GM12801 (cell line): ENCODE results near the gene FNTB.

Experiments used
- TF ChIP-seq, protein P1 (sequence below): IDR thresholded peaks from one replicate; pipeline ENCODE4 v1.5.1; 2011; ENCODE audit warnings: control low read depth; ENCODE audit not compliant: insufficient read length; ENCODE audit errors: extremely low read depth

The FNTB gene

DNA sequence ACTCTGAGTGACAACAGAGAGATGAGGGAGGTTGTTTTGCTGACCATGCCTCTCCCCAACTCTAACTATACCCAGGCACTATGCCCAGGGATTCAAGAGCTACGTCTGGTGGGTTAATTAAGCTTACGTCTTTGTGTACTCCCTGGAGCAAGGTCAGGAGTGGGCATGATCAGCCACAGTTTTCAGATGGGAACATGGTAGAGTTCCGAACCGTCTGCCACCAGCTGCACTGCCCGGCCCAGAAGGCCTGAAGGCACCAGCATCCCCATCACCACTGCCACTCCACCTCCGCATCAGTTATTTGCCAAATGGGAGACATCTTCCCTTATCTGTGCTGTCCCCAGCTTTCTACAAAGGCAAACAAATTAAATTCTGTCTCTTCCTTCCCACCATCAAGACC is 33.0 kb upstream of the FNTB start:
- TF ChIP-seq, protein P1, sequence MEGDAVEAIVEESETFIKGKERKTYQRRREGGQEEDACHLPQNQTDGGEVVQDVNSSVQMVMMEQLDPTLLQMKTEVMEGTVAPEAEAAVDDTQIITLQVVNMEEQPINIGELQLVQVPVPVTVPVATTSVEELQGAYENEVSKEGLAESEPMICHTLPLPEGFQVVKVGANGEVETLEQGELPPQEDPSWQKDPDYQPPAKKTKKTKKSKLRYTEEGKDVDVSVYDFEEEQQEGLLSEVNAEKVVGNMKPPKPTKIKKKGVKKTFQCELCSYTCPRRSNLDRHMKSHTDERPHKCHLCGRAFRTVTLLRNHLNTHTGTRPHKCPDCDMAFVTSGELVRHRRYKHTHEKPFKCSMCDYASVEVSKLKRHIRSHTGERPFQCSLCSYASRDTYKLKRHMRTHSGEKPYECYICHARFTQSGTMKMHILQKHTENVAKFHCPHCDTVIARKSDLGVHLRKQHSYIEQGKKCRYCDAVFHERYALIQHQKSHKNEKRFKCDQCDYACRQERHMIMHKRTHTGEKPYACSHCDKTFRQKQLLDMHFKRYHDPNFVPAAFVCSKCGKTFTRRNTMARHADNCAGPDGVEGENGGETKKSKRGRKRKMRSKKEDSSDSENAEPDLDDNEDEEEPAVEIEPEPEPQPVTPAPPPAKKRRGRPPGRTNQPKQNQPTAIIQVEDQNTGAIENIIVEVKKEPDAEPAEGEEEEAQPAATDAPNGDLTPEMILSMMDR = no peak

DNA sequence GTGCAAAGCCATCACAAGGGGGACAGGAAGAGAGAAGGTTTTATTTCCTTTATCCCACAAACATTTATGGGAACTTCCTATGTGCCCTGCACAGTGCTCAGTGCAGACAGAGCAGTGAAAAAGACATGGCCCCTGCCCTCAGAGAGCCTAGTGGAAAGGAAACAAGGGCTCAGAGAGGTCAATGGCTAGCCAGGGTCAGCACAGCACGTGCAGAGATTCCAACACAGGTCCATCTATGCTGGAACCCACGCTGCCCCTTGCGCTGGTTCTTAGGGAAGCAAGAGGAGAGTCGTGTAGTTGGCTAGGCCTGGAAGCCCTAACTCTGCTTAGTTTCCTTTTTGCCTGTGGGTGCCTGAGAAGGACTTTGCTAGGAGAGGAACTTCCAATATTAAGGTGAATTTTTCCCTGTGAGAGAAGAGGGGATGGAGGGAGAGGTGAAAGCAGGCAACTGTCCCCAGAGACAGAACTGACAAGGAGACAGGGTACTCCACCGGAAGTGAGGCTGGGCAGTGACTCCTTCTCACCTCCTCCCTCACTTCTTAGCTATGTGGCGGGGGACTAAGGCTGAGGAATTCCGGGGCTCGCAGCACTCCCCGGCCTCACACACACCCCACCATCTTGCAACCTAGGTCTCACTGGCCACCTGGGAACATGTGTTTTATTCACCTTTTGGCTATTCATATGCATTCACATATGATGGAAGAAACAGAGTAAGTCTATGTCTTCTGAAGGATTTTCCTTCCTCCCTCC is 32.0 kb upstream of the FNTB start:
- TF ChIP-seq, protein P1 = no peak

DNA sequence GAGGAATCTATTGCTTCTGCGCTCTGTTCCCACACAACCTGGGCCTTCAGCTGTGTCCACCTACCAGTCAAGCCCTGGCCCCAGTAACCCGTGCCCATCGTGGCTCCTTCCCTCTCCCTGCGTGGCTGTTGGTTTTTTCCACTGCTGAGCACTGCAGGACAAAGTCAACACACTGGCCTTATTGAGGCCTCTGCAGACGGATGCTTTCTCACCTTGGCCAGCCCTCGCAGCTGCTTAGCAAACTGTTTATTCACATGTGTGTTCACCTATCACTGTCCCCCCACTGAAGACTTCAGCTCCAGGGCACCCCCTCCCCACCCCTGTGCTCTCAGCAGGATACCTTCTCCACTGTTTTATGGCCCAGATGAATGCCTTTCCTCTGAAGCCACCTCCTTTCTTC is 31.4 kb upstream of the FNTB start:
- TF ChIP-seq, protein P1 = no peak

DNA sequence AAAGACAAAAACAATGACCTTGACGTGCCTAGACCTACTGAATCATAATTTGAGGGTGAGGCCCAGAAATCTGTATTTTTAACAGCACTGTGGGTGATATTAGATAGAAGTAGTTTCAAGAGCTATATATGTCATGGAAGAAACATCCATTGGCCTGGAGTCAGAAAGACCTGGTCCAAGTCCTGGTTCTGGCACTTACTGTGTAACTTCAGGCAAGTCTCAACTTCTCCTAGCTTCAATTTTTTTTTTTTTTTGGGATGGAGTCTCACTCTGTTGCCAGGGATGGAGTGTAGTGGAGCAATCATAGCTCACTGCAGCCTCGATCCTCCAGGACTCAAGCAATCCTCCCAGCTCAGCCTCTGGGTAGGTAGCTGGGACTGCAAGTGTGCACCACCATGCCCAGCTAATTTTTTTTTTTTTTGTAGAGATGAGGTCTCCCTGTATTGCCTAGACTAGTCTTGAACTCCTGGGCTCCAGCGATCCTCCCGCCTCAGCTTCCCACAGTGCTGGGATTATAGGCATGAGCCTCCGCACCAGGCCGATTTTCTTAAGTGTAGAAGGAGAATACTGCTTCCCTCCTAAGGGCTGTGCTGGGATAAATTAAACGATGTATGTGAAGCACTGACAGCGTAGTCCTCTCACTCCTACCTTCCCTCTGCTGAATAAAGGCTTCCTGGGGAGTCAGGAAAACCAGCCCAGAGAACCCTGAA is 29.8 kb upstream of the FNTB start:
- TF ChIP-seq, protein P1 = no peak

DNA sequence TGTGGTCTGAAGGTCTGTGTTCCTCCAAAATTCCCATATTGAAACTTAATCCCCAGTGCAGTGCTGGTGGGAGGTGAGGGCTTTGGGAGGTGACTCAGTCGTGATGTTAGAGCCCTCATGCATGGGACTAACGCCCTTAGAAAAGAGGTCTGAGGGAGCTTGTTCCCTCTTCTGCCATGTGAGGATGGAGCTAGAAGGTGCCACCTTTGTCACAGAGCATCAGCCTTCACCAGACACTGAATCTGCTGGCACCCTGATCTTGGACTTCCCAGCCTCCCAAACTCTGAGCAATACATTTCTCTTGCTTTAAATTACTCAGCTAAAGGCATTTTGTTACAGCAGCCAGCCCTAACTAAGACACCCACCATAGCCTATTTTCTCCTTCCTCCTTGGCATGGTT is 28.5 kb upstream of the FNTB start:
- TF ChIP-seq, protein P1 = no peak

DNA sequence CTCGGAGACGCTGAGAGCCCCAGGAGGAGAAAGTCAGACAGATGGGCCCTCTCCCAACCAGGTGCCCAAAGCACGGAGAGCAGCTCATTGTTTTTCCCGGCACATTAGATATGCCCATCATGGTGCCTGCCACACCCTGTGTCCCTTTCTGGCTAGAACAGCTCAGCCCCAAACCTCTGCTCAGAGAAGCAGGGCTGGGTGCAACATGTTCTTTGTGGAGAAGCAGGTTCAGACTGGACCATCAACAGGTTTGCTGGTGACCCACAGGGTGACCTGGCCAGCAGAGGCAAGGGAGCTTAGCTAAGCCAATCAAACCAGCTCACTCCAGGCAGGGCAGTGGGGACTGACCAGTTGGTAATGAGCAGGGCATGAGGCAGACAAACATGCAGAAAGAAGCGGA is 28.0 kb upstream of the FNTB start:
- TF ChIP-seq, protein P1 = no peak

DNA sequence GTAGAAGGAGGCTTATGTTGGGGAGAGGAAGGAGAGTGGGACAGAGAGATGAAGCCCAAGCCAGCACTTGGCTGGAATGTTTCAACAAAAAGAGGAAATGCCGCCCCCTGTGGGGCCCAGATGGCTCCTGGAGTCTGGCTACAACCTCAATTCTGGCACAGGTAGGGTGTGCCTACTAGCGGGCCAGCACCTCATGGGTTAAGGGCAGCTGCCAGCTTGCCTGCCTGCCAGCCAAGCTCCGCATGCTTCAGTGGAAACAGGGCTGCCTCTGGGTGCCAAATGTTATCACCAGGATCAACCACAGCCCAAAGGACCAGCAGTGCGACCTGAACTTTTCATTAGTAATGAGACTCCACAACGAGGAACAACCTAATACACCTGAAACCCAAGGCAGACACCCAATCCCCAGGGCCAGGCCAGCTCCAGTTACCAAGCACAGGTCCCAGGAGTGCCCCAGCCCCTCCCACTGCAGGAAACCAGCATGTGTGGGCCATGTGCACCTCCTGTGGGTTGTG is 25.9 kb upstream of the FNTB start:
- TF ChIP-seq, protein P1 = no peak
